Tibial nerve (tissue), 4 donors: ENCODE data around the gene SHC1.
"Not testable (repeated sequence)": the region's sequence is repeated elsewhere in the genome, so short reads cannot be mapped to it uniquely, and the experiment has no call there.

Experiments used
- EP300 ChIP-seq, 2 donors: sonication (generic); formaldehyde crosslinking; IDR thresholded peaks; one replicate each; pipeline ENCODE4 v1.6.1; 2017; ENCODE audit warnings: antibody characterized with exemption in 2 of 2, mild to moderate bottlenecking in 1 of 2
- POLR2A ChIP-seq, 2 donors: fragments of 450-650 bp; IDR thresholded peaks; one replicate each; pipeline ENCODE4 v1.6.1; 2017; ENCODE audit warnings: antibody characterized with exemption in 2 of 2, mild to moderate bottlenecking in 2 of 2, moderate library complexity in 2 of 2
- TF ChIP-seq, protein P1 (sequence below), 5 experiments: fragments of 200-600 bp in 3 of 5; fragments of 450-650 bp in 2 of 5; sonication (generic) in 3 of 5; IDR thresholded peaks; one replicate each; pipeline ENCODE4 v1.5.1; 2016 to 2019; ENCODE audit warnings: antibody characterized with exemption in 5 of 5, mild to moderate bottlenecking in 3 of 5, moderate library complexity in 2 of 5

DNA sequence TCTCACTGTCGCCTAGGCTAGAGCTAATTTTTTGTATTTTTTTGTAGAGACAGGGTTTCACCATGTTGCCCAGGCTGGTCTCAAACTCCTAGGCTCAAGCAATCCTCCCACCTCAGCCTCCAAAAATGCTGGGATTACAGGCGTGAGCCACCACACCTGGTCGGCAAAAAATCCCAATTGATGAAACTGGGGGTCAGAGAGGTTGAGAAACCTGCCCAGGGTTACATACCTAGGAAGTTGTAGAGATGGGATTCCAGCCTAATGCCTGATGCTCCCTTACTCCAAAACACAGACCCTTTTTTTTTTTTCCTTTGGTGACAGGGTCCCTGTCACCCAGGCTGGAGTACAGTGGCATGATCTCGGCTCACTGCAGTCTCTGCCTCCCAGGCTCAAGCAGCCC is 16.2 kb upstream of the SHC1 start:
- TF ChIP-seq, protein P1, sequence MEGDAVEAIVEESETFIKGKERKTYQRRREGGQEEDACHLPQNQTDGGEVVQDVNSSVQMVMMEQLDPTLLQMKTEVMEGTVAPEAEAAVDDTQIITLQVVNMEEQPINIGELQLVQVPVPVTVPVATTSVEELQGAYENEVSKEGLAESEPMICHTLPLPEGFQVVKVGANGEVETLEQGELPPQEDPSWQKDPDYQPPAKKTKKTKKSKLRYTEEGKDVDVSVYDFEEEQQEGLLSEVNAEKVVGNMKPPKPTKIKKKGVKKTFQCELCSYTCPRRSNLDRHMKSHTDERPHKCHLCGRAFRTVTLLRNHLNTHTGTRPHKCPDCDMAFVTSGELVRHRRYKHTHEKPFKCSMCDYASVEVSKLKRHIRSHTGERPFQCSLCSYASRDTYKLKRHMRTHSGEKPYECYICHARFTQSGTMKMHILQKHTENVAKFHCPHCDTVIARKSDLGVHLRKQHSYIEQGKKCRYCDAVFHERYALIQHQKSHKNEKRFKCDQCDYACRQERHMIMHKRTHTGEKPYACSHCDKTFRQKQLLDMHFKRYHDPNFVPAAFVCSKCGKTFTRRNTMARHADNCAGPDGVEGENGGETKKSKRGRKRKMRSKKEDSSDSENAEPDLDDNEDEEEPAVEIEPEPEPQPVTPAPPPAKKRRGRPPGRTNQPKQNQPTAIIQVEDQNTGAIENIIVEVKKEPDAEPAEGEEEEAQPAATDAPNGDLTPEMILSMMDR (IDR thresholded peaks at IDR 0.05): not testable (repeated sequence)
- TF ChIP-seq EP300, POLR2A (IDR thresholded peaks at IDR 0.05): not testable (repeated sequence)
